A673 (cell line): ENCODE measurements around the gene BEAN1.

Experiments used
- EZH2 ChIP-seq: fragments of 200-600 bp; sonication (generic); IDR thresholded peaks from 2 replicates; pipeline ENCODE4 v1.6.1; 2017; ENCODE audit warnings: borderline replicate concordance, low read depth, mild to moderate bottlenecking, mixed read lengths, antibody characterized with exemption, low read length; ENCODE audit not compliant: poor library complexity, severe bottlenecking
- TF ChIP-seq, protein P1 (sequence below): fragments of 300-800, 200-600 bp; sonication (generic); conservative IDR thresholded peaks from 2 replicates; pipeline ENCODE4 v1.5.1; 2017; ENCODE audit warnings: low read depth, mild to moderate bottlenecking, antibody characterized with exemption, low read length, moderate library complexity, mixed read lengths

DNA sequence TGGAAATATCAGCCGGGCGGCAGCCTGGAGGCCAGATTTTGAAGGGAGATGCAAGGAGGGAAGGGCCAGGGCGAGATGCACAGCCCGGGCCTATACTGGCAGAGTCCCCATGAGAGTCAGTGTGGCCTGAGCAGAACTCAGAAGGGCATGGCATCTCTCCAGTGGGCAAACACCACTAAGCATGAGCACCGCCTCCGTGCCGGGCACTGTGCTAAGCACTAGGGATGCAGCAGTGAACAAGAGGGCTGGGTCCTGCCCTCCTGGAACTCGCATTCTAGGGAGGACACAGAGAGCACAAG, 89.4 kb downstream of the BEAN1 start:
- TF ChIP-seq, protein P1, sequence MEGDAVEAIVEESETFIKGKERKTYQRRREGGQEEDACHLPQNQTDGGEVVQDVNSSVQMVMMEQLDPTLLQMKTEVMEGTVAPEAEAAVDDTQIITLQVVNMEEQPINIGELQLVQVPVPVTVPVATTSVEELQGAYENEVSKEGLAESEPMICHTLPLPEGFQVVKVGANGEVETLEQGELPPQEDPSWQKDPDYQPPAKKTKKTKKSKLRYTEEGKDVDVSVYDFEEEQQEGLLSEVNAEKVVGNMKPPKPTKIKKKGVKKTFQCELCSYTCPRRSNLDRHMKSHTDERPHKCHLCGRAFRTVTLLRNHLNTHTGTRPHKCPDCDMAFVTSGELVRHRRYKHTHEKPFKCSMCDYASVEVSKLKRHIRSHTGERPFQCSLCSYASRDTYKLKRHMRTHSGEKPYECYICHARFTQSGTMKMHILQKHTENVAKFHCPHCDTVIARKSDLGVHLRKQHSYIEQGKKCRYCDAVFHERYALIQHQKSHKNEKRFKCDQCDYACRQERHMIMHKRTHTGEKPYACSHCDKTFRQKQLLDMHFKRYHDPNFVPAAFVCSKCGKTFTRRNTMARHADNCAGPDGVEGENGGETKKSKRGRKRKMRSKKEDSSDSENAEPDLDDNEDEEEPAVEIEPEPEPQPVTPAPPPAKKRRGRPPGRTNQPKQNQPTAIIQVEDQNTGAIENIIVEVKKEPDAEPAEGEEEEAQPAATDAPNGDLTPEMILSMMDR, result no peak
- no peak for TF ChIP-seq EZH2
